ENCODE data around the gene ALKBH2. TPM values are rescaled to one million over a fixed set of nuclear protein-coding genes. Genes with fewer than 3 reads are reported as not detected.

The ALKBH2 gene
- total and polyA plus RNA-seq, 2 experiments from 2014 or later: 14.0 to 22.1 TPM

GRCh38 chr12:109110988-109111495 lies 17.8 kb upstream of the ALKBH2 start:
- peak; percentile 93 for DNase-seq (ENCODE audit: low spot score)
- H3K4me1 ChIP-seq (ENCODE audit: insufficient read depth): peaks cover 15% of the 10 kb centered on the region
- TF ChIP-seq EZH2phosphoT487 (IDR thresholded peaks at IDR 0.05; ENCODE audit: low read depth, severe bottlenecking, unreplicated experiment) (no peak), EZH2 (IDR thresholded peaks at IDR 0.05; ENCODE audit: borderline replicate concordance) (no peak), CTCF (IDR thresholded peaks at IDR 0.05; ENCODE audit: poor library complexity) (no peak)
- WGBS (ENCODE audit: low lambda C conversion rate, missing lambda C conversion rate): 13% methylated on average over 21 of the region's 28 CpGs
- peaks cover 8% of the 10 kb centered on the region for H3K79me2 ChIP-seq
- H3K27ac ChIP-seq: peak overlapping the region; percentile 97
- H3K9me3 ChIP-seq (ENCODE audit: low read depth): no peaks in the 10 kb centered on the region
- peak overlapping the region; percentile 74 for H3K4me2 ChIP-seq
- H3K36me3 ChIP-seq (replicated peaks; ENCODE audit: insufficient read depth, low read depth): no peaks in the 10 kb centered on the region
- peak overlapping the region; percentile 48 for H2AFZ ChIP-seq
- peak overlapping the region; percentile 22 for H3K4me3 ChIP-seq
- H3K9me2 ChIP-seq (replicated peaks; ENCODE audit: insufficient read depth): no peaks in the 10 kb centered on the region
- H3K27me3 ChIP-seq: no peaks in the 10 kb centered on the region
- H4K20me1 ChIP-seq (ENCODE audit: insufficient read depth, poor library complexity, severe bottlenecking): no peaks in the 10 kb centered on the region

- no peaks in the 10 kb centered on the region for H3K27me3 ChIP-seq
- H2AFZ ChIP-seq: no peak overlapping the region
- H3K9me3 ChIP-seq (ENCODE audit: low read depth): no peaks in the 10 kb centered on the region
- peak overlapping the region; percentile 97 for H3K27ac ChIP-seq
- H3K36me3 ChIP-seq (replicated peaks; ENCODE audit: insufficient read depth, low read depth): no peaks in the 10 kb centered on the region
- H3K9me2 ChIP-seq (replicated peaks; ENCODE audit: insufficient read depth): no peaks in the 10 kb centered on the region
- 92% methylated on average over 6 of the region's 6 CpGs for WGBS (ENCODE audit: low lambda C conversion rate, missing lambda C conversion rate)
- no peak for TF ChIP-seq CTCF (IDR thresholded peaks at IDR 0.05; ENCODE audit: poor library complexity)
- peaks cover 9% of the 10 kb centered on the region for H3K4me1 ChIP-seq (ENCODE audit: insufficient read depth)
- H3K4me2 ChIP-seq: no peak overlapping the region
- no peaks in the 10 kb centered on the region for H4K20me1 ChIP-seq (ENCODE audit: insufficient read depth, poor library complexity, severe bottlenecking)
- H3K4me3 ChIP-seq: no peak overlapping the region
- DNase-seq (ENCODE audit: low spot score): no peak
- H3K79me2 ChIP-seq: peaks cover 8% of the 10 kb centered on the region
These were observed 16.6 kb upstream of the ALKBH2 start for GRCh38 chr12:109109746-109110350.

- DNase-seq (ENCODE audit: low spot score): no peak
- no peaks in the 10 kb centered on the region for H3K27me3 ChIP-seq
- H3K4me2 ChIP-seq: no peak overlapping the region
- H3K4me1 ChIP-seq (ENCODE audit: insufficient read depth): peaks cover 8% of the 10 kb centered on the region
- H3K36me3 ChIP-seq (replicated peaks; ENCODE audit: insufficient read depth, low read depth): no peaks in the 10 kb centered on the region
- H3K9me2 ChIP-seq (replicated peaks; ENCODE audit: insufficient read depth): no peaks in the 10 kb centered on the region
- peaks cover 17% of the 10 kb centered on the region for H3K79me2 ChIP-seq
- TF ChIP-seq CTCF (IDR thresholded peaks at IDR 0.05; ENCODE audit: poor library complexity) (no peak), EZH2phosphoT487 (IDR thresholded peaks at IDR 0.05; ENCODE audit: low read depth, severe bottlenecking, unreplicated experiment) (no peak), EZH2 (IDR thresholded peaks at IDR 0.05; ENCODE audit: borderline replicate concordance) (no peak)
- peak overlapping the region; percentile 79 for H3K27ac ChIP-seq
- H3K9me3 ChIP-seq (ENCODE audit: low read depth): no peaks in the 10 kb centered on the region
- no peaks in the 10 kb centered on the region for H4K20me1 ChIP-seq (ENCODE audit: insufficient read depth, poor library complexity, severe bottlenecking)
- no peak overlapping the region for H2AFZ ChIP-seq
- no peak overlapping the region for H3K4me3 ChIP-seq
- 80% methylated on average over 5 of the region's 5 CpGs for WGBS (ENCODE audit: low lambda C conversion rate, missing lambda C conversion rate)
These were observed 11.9 kb upstream of the ALKBH2 start for GRCh38 chr12:109105176-109105575.
